Measurements from ENCODE around the gene TET2.
"Not testable (repeated sequence)": the region's sequence is repeated elsewhere in the genome, so short reads cannot be mapped to it uniquely, and the experiment has no call there.

TET2 gene

GRCh38 chr4:105241451-105241850 lies 94.8 kb downstream of the TET2 start:
- no peak for DNase-seq

GRCh38 chr4:105243446-105243845 lies 96.8 kb downstream of the TET2 start:
- no peak for DNase-seq

GRCh38 chr4:105246712-105247111 lies 100.0 kb downstream of the TET2 start:
- DNase-seq = no peak

- DNase-seq = no peak
Measured at GRCh38 chr4:105248613-105249012, 101.9 kb downstream of the TET2 start.

- no peak for DNase-seq
Measured at GRCh38 chr4:105257817-105258495, 111.3 kb downstream of the TET2 start.

GRCh38 chr4:105265689-105266088 lies 119.0 kb downstream of the TET2 start:
- no peak for DNase-seq

- DNase-seq = no peak
Measured at GRCh38 chr4:105267280-105267679, 120.6 kb downstream of the TET2 start.

- DNase-seq = no peak
Measured at GRCh38 chr4:105272002-105272401, 125.3 kb downstream of the TET2 start.

- no peak for DNase-seq
Measured at GRCh38 chr4:105273230-105273629, 126.6 kb downstream of the TET2 start.

- no peak for DNase-seq
Measured at GRCh38 chr4:105274090-105274489, 127.4 kb downstream of the TET2 start.

GRCh38 chr4:105274504-105274903 lies 127.8 kb downstream of the TET2 start:
- DNase-seq = no peak

GRCh38 chr4:105276361-105277104 lies 129.9 kb downstream of the TET2 start:
- no peak for DNase-seq

- DNase-seq = no peak
Measured at GRCh38 chr4:105277702-105278101, 131.0 kb downstream of the TET2 start.

GRCh38 chr4:105279314-105279713 lies 132.6 kb downstream of the TET2 start:
- DNase-seq = no peak

- DNase-seq = peak; percentile 52
Measured at GRCh38 chr4:105280338-105281123, 133.9 kb downstream of the TET2 start.

GRCh38 chr4:105281124-105281415 lies 134.4 kb downstream of the TET2 start:
- no peak for DNase-seq

GRCh38 chr4:105282489-105282888 lies 135.8 kb downstream of the TET2 start:
- DNase-seq = no peak

- DNase-seq = no peak
Measured at GRCh38 chr4:105283501-105283900, 136.8 kb downstream of the TET2 start.

GRCh38 chr4:105288121-105288520 lies 141.4 kb downstream of the TET2 start:
- DNase-seq = no peak

GRCh38 chr4:105291925-105292324 lies 145.2 kb downstream of the TET2 start:
- no peak for DNase-seq

- no peak for DNase-seq
Measured at GRCh38 chr4:105293360-105293759, 146.7 kb downstream of the TET2 start.

GRCh38 chr4:105296672-105297071 lies 150.0 kb downstream of the TET2 start:
- no peak for DNase-seq

GRCh38 chr4:105299027-105299426 lies 152.4 kb downstream of the TET2 start:
- DNase-seq = not testable (repeated sequence)

- DNase-seq = no peak
Measured at GRCh38 chr4:105304085-105304484, 157.4 kb downstream of the TET2 start.
